T-helper 1 cell treated with Interleukin-12 subunit alpha and Interleukin-12 subunit beta and Interleukin-4 antibody, amounts not matched to agents 30 μg/mL and 1 μg/mL, for 36 hours (primary cell): ENCODE measurements around the gene S100A2.

ENCODE experiments used
- H3K27ac Mint-ChIP-seq: one replicate; pipeline ENCODE4 v1.8.0; 2021; ENCODE audit warnings: mild to moderate bottlenecking, mixed read lengths
- H3K27me3 Mint-ChIP-seq: one replicate; pipeline ENCODE4 v1.8.0; 2021; ENCODE audit warnings: low read depth, mixed read lengths
- H3K36me3 Mint-ChIP-seq: one replicate; pipeline ENCODE4 v1.8.0; 2021; ENCODE audit warnings: low read depth, mixed read lengths
- H3K4me1 Mint-ChIP-seq: one replicate; pipeline ENCODE4 v1.8.0; 2021; ENCODE audit warnings: low read depth, mixed read lengths
- H3K4me3 Mint-ChIP-seq: one replicate; pipeline ENCODE4 v1.8.0; 2021; ENCODE audit warnings: mild to moderate bottlenecking, moderate library complexity, mixed read lengths
- H3K9me3 Mint-ChIP-seq: one replicate; pipeline ENCODE4 v1.8.0; 2021; ENCODE audit warnings: mixed read lengths

Gene S100A2

DNA sequence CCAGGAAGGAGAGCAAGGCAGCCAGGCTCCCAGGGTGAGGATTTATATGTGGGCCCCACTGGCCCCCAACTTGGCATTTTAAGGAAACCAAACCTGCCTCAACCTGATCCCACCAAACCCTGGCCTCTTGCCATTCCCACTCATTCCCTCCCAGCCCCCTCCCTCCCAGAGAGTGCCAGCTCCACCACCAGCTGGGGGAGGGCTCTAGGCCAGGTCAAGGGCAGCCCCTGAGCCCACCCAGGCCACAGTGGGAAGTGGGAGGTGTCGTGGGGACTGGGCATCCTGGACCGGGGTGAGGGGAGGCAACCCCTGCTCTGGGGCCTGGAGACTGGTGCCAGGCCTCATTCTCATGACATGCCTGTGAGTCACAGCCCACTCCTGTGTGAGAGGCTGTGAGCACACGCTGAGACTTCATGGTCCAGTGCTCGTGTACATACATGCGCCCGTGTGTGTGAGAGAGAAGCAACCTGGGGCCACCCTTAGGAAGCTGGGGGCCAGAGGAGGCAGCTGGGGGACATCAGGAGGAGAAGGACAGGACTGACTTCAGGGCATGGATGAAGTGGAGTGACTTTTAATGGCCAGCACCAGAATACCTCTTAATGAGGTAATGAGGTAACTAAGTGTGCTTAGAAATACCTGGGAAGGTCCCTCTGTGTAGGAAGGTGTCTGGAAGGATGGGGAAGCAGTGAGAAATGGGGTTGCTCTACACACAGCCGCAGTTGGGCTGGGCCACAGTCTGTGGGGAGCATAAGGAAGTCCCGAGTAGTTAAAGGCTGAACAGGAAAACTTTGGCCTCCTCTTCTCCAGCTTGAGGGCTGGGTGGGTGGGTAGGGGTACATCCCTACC lies at the start of gene S100A2:
TSS of gene S100A2 (minus strand) at position 316 of the 846 bp plus-strand sequence. CDS start 1,967 bp downstream, outside the sequence.
- Mint-ChIP-seq H3K4me1 (peaks cover 28% of the 10 kb centered on the region), H3K27me3 (peaks cover 4% of the 10 kb centered on the region), H3K27ac (peak within 1 kb of the TSS; percentile 99), H3K9me3 (no peaks in the 10 kb centered on the region), H3K36me3 (no peaks in the 10 kb centered on the region), H3K4me3 (peak within 1 kb of the TSS; percentile 76)

GRCh38 chr1:153615406-153615805 lies 49.8 kb upstream of the S100A2 start:
- Mint-ChIP-seq H3K27me3 (no peaks in the 10 kb centered on the region), H3K27ac (no peak overlapping the region), H3K4me3 (no peak overlapping the region), H3K4me1 (peaks cover 5% of the 10 kb centered on the region), H3K36me3 (no peaks in the 10 kb centered on the region), H3K9me3 (no peaks in the 10 kb centered on the region)

DNA sequence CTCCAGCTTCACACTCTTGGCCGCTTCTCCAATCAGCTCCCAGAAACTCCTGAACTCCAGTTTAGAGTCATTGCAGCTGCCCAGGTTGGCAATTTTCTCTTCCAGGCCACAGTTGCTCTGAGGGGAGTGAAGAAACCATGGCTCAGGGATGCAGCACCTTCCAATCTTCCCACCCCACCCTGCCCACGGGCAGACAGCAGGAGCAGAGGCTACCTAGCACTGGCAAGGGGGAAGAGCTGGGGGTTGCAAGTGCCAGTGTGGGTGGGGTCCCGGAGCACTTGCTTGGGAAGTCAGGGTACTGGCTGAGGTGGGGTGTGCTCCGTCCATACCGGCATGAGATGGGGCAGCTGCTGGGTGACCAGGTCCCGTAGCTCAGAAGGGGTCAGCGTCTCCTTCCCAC lies 49.3 kb upstream of the S100A2 start:
- H3K4me1 Mint-ChIP-seq = peaks cover 5% of the 10 kb centered on the region
- no peak overlapping the region for H3K27ac Mint-ChIP-seq
- no peaks in the 10 kb centered on the region for H3K9me3 Mint-ChIP-seq
- no peaks in the 10 kb centered on the region for H3K36me3 Mint-ChIP-seq
- no peak overlapping the region for H3K4me3 Mint-ChIP-seq
- no peaks in the 10 kb centered on the region for H3K27me3 Mint-ChIP-seq

DNA sequence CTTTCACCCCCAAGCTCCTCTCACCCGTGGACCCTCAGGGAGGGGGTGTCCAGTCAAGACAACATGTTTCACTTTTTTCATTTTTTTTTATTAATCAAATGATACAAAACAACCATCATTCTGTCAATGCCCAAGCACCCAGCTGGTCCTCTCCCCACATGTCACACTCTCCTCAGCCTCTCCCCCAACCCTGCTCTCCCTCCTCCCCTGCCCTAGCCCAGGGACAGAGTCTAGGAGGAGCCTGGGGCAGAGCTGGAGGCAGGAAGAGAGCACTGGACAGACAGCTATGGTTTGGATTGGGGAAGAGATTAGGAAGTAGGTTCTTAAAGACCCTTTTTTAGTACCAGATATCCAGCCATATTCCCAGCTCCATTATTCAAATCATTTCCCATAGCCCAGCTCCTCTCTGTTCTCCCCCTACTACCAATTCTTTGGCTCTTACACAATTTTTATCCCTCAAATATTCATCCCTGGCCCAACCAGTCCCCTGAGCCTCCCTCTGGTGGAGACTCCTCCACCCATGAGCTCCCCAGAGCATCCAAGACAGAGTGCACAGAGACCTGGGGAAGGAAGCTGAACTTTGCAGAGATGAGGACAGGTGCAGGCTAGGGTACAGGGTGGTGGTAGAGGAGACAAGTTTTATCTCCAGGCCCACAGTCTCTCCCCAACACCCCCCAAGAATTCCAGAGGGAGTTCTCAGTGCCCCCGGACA lies 48.7 kb upstream of the S100A2 start:
- Mint-ChIP-seq H3K27ac (no peak overlapping the region), H3K36me3 (no peaks in the 10 kb centered on the region), H3K27me3 (no peaks in the 10 kb centered on the region), H3K4me3 (no peak overlapping the region), H3K4me1 (peaks cover 5% of the 10 kb centered on the region), H3K9me3 (no peaks in the 10 kb centered on the region)

- no peaks in the 10 kb centered on the region for H3K9me3 Mint-ChIP-seq
- H3K27me3 Mint-ChIP-seq = no peaks in the 10 kb centered on the region
- peaks cover 5% of the 10 kb centered on the region for H3K4me1 Mint-ChIP-seq
- H3K27ac Mint-ChIP-seq = no peak overlapping the region
- H3K4me3 Mint-ChIP-seq = no peak overlapping the region
- no peaks in the 10 kb centered on the region for H3K36me3 Mint-ChIP-seq
These were observed 47.8 kb upstream of the S100A2 start for GRCh38 chr1:153613406-153613805.

DNA sequence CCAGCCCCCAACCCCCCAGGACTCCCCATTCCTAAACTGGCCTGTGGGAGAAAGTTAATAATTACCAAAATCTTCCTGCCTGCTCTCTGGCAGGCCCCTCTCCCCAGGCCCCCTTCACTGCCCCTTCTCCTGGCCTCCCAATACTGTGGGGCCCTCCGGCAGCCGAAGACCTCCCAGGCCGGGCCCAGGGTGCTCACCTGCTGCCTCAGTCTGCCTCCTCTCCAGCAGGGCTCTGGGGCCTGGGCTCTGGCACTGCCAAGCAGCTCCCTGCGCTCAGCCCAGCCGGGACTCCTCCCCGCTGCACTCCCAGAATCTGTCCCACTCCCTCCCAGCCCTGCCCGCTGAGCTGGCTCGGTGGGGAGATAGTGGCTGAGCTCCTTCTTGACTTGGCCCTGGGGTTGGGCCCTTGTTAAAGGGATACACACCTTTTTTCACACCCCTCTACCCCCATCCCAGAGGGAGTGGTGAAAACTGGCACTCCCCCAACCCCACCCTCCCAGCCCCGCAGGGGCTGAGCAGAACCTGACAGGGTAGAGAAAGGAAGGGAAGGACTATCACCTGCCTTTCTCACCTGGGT lies 47.2 kb upstream of the S100A2 start, which contains the start of gene S100A16:
TSS of gene S100A16 (minus strand) at position 383 of the 577 bp plus-strand sequence. CDS start 4,986 bp downstream, outside the sequence.
- Mint-ChIP-seq H3K27me3 (no peaks in the 10 kb centered on the region), H3K4me3 (no peak within 1 kb of the TSS), H3K9me3 (no peaks in the 10 kb centered on the region), H3K4me1 (peaks cover 4% of the 10 kb centered on the region), H3K36me3 (no peaks in the 10 kb centered on the region), H3K27ac (no peak within 1 kb of the TSS)

- H3K4me3 Mint-ChIP-seq = no peak overlapping the region
- H3K27me3 Mint-ChIP-seq = no peaks in the 10 kb centered on the region
- no peaks in the 10 kb centered on the region for H3K36me3 Mint-ChIP-seq
- no peaks in the 10 kb centered on the region for H3K4me1 Mint-ChIP-seq
- H3K27ac Mint-ChIP-seq = no peak overlapping the region
- H3K9me3 Mint-ChIP-seq = no peaks in the 10 kb centered on the region
These were observed 46.6 kb upstream of the S100A2 start for GRCh38 chr1:153612111-153612754.

DNA sequence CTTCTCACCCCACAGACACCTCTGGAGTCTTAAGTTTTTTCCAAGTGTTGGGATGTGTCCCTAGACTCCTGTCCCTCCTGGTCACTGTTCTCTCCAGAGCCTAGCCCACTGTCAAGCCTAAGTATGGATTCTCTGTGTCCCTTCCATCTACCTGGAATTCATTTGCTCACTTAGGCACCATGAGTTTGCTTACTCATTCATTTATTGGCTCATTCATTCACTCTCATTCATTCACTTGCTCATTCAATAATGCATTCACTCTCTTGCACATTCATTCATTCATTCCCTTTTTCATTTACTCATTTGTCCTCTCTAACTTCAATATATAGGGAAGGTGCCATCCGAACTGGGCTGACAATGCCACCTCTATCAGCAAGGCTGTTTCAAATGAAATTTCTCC lies 45.7 kb upstream of the S100A2 start:
- H3K9me3 Mint-ChIP-seq = no peaks in the 10 kb centered on the region
- H3K27me3 Mint-ChIP-seq = no peaks in the 10 kb centered on the region
- H3K36me3 Mint-ChIP-seq = no peaks in the 10 kb centered on the region
- H3K4me1 Mint-ChIP-seq = no peaks in the 10 kb centered on the region
- H3K27ac Mint-ChIP-seq = no peak overlapping the region
- no peak overlapping the region for H3K4me3 Mint-ChIP-seq

DNA sequence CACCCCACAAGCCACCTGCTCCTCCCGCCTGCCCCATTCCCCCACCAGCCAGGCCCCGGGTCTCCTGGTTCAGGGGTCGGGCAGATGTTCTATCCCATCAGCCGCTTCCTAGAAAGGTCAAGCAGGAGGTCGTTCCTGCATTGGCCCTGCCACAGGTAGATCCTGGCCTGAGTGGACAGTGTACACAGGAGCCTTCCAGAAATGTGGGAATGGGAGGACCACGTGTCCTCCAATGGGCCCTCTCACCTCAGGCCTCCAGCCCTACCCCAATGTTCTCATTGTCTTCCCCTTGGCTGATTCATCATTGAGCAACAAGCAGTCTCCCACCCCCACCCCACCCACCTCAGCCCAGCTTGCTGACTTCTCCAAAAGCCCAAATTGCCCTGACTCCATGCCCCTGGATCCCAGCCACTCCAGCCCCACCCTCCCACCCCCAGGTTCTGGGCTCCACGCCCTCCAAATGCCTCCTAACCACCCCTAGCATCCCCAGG lies 45.2 kb upstream of the S100A2 start:
- H3K27me3 Mint-ChIP-seq = no peaks in the 10 kb centered on the region
- H3K27ac Mint-ChIP-seq = no peak overlapping the region
- no peaks in the 10 kb centered on the region for H3K9me3 Mint-ChIP-seq
- H3K4me3 Mint-ChIP-seq = no peak overlapping the region
- no peaks in the 10 kb centered on the region for H3K4me1 Mint-ChIP-seq
- no peaks in the 10 kb centered on the region for H3K36me3 Mint-ChIP-seq

DNA sequence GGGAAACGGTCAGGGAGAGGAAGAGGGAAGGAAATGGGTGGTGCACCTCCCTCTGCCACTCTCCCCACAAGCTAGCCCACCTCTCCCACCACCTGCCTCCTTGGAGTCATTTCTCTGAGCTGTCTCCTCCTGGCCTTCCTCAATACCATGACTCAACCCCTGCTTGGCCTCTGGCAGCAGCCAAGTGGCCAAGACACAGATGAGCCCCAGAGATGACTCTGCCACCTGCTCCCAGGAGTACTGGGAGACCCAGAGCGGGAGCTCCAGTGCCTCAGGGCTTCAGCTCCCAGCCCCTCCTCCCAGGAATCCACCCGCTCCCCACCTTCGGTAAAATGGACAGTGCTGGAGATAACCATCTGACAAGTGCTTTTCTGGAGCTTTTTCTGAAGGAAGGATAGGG lies 44.7 kb upstream of the S100A2 start:
- no peaks in the 10 kb centered on the region for H3K27me3 Mint-ChIP-seq
- no peaks in the 10 kb centered on the region for H3K9me3 Mint-ChIP-seq
- H3K4me1 Mint-ChIP-seq = no peaks in the 10 kb centered on the region
- no peak overlapping the region for H3K4me3 Mint-ChIP-seq
- H3K27ac Mint-ChIP-seq = no peak overlapping the region
- H3K36me3 Mint-ChIP-seq = no peaks in the 10 kb centered on the region

- no peaks in the 10 kb centered on the region for H3K9me3 Mint-ChIP-seq
- H3K36me3 Mint-ChIP-seq = no peaks in the 10 kb centered on the region
- H3K4me3 Mint-ChIP-seq = no peak overlapping the region
- no peaks in the 10 kb centered on the region for H3K4me1 Mint-ChIP-seq
- H3K27me3 Mint-ChIP-seq = no peaks in the 10 kb centered on the region
- peak overlapping the region; percentile 19 for H3K27ac Mint-ChIP-seq
These were observed 43.9 kb upstream of the S100A2 start for GRCh38 chr1:153609585-153609907.

- no peaks in the 10 kb centered on the region for H3K4me1 Mint-ChIP-seq
- no peaks in the 10 kb centered on the region for H3K27me3 Mint-ChIP-seq
- H3K4me3 Mint-ChIP-seq = no peak overlapping the region
- no peak overlapping the region for H3K27ac Mint-ChIP-seq
- no peaks in the 10 kb centered on the region for H3K36me3 Mint-ChIP-seq
- H3K9me3 Mint-ChIP-seq = no peaks in the 10 kb centered on the region
These were observed 43.3 kb upstream of the S100A2 start for GRCh38 chr1:153608742-153609584.

DNA sequence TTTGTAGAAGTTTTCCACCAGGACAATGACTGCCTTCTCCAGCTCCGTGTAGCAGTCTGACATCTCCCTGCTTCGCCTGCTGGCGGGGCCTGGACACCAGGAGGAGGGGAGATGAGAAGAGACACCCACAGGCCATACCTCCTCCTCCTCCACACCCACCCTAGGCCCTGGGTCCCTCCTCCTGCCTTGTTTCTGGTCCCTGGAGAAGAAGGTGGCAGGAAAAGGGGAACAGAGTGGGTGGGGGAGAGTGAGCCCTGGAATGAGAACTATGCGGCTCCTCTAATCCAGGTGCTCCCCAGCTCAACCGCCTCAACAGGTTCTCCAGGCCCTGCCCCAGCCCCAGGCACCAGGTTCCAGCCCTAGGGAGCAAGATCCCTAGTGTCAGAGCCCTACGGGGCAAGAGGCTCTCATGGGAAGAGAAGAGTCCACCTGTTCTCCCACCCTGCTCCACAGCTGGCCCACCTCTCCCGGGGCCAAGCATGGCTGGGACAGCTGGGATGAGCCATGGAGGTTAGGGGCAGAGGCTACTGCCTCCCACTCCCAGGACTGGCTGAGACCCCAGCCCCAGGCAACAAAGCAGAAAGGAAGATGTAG lies 42.5 kb upstream of the S100A2 start:
- Mint-ChIP-seq H3K4me1 (no peaks in the 10 kb centered on the region), H3K27me3 (no peaks in the 10 kb centered on the region), H3K4me3 (no peak overlapping the region), H3K27ac (no peak overlapping the region), H3K9me3 (no peaks in the 10 kb centered on the region), H3K36me3 (no peaks in the 10 kb centered on the region)
